Peyer's patch (tissue), 4 donors: ENCODE measurements around the gene FAM8A1. TPM values are rescaled to one million over a fixed set of nuclear protein-coding genes. Genes with fewer than 3 reads are reported as not detected.
"Not testable (repeated sequence)": the region's sequence is repeated elsewhere in the genome, so short reads cannot be mapped to it uniquely, and the experiment has no call there.

Experiments used
- DNase-seq, 3 donors: peaks; one replicate each; pipeline ENCODE4 v3.0.0-alpha.2; 2017 to 2019
- H3K27ac ChIP-seq, 4 donors: fragments of 200-600 bp; sonication (generic); one replicate each; pipeline ENCODE4 v1.5.1; 2016 to 2019
- H3K27me3 ChIP-seq, 2 donors: fragments of 200-600 bp; sonication (generic); one replicate each; pipeline ENCODE4 v1.5.1; 2019
- H3K36me3 ChIP-seq, 3 donors: fragments of 200-600 bp; sonication (generic); one replicate each; pipeline ENCODE4 v1.5.1; 2016 to 2019
- H3K4me1 ChIP-seq, 4 donors: fragments of 200-600 bp; sonication (generic); one replicate each; pipeline ENCODE4 v1.5.1; 2016 to 2019
- H3K4me3 ChIP-seq, 4 donors: fragments of 200-600 bp; sonication (generic); 1 replicate in 3 of 4; 2 replicates in 1 of 4; pipeline ENCODE4 v1.5.1; 2016 to 2019; ENCODE audit warnings: mild to moderate bottlenecking in 1 of 4
- H3K9me3 ChIP-seq, 4 donors: fragments of 200-600 bp; sonication (generic); one replicate each; pipeline ENCODE4 v1.5.1; 2016 to 2019; ENCODE audit warnings: mild to moderate bottlenecking in 1 of 4
- CTCF ChIP-seq, 6 experiments: fragments of 450-650 bp in 4 of 6; fragments of 200-600 bp in 2 of 6; sonication (generic) in 1 of 6; IDR thresholded peaks; one replicate each; pipeline ENCODE4 v1.5.1; 2017 to 2019; ENCODE audit warnings: antibody characterized with exemption in 6 of 6, mild to moderate bottlenecking in 3 of 6, moderate library complexity in 1 of 6
- POLR2A ChIP-seq, 2 donors: fragments of 450-650 bp; IDR thresholded peaks; one replicate each; pipeline ENCODE4 v1.5.1; 2017; ENCODE audit warnings: antibody characterized with exemption in 2 of 2, mild to moderate bottlenecking in 2 of 2, moderate library complexity in 2 of 2
- total RNA-seq, 4 donors: library from RNA; depleted of rRNA; stranded (reverse); fragments of >200 nt; gene quantifications; one replicate each; pipeline ENCODE4 v1.1.0, GENCODE V29; 2016

The FAM8A1 gene
- total RNA-seq, 4 donors from 2014 or later: 8.3 to 47.1 (median 30.4) TPM

GRCh38 chr6:17565399-17565798, 34.7 kb upstream of the FAM8A1 start:
- Histone ChIP-seq H3K4me1 (no peaks in the 10 kb centered on the region), H3K4me3 (no peak overlapping the region), H3K27ac (no peak overlapping the region), H3K9me3 (peaks cover 0 to 3% (median 1%) of the 10 kb centered on the region in 4 donors), H3K36me3 (no peaks in the 10 kb centered on the region), H3K27me3 (no peaks in the 10 kb centered on the region)
- no peak for DNase-seq
- TF ChIP-seq CTCF (IDR thresholded peaks at IDR 0.05) (no peak), POLR2A (IDR thresholded peaks at IDR 0.05) (no peak)

GRCh38 chr6:17574866-17575560, 25.1 kb upstream of the FAM8A1 start:
- Histone ChIP-seq H3K27me3 (no peaks in the 10 kb centered on the region), H3K4me3 (no peak overlapping the region), H3K4me1 (no peaks in the 10 kb centered on the region), H3K36me3 (no peaks in the 10 kb centered on the region), H3K27ac (no peak overlapping the region), H3K9me3 (no peaks in the 10 kb centered on the region)
- DNase-seq: no peak
- TF ChIP-seq POLR2A (IDR thresholded peaks at IDR 0.05) (no peak), CTCF (IDR thresholded peaks at IDR 0.05) (no peak)

- Histone ChIP-seq H3K4me1 (no peaks in the 10 kb centered on the region), H3K27ac (no peak overlapping the region), H3K27me3 (no peaks in the 10 kb centered on the region), H3K9me3 (no peaks in the 10 kb centered on the region), H3K4me3 (no peak overlapping the region), H3K36me3 (no peaks in the 10 kb centered on the region)
- no peak for DNase-seq
- no peak for TF ChIP-seq CTCF (IDR thresholded peaks at IDR 0.05)
- no peak for TF ChIP-seq POLR2A (IDR thresholded peaks at IDR 0.05)
Measured at GRCh38 chr6:17577059-17577458, 23.0 kb upstream of the FAM8A1 start.

GRCh38 chr6:17580518-17581048, 19.5 kb upstream of the FAM8A1 start:
- H3K36me3 ChIP-seq: no peaks in the 10 kb centered on the region
- H3K4me1 ChIP-seq: no peaks in the 10 kb centered on the region
- H3K4me3 ChIP-seq: peak overlapping the region; percentile 32 to 61 (median 50)
- no peaks in the 10 kb centered on the region for H3K9me3 ChIP-seq
- TF ChIP-seq CTCF (IDR thresholded peaks at IDR 0.05) (no peak), POLR2A (IDR thresholded peaks at IDR 0.05) (no peak)
- H3K27ac ChIP-seq: peak overlapping the region in 2 of 4 donors; percentile 3 to 18
- no peaks in the 10 kb centered on the region for H3K27me3 ChIP-seq
- DNase-seq: peak in 1 of 3 donors; percentile 55

GRCh38 chr6:17581282-17581681, 18.8 kb upstream of the FAM8A1 start:
- not testable (repeated sequence) for H3K9me3 ChIP-seq, H3K4me3 ChIP-seq, H3K27ac ChIP-seq, H3K4me1 ChIP-seq, H3K27me3 ChIP-seq, H3K36me3 ChIP-seq, DNase-seq

GRCh38 chr6:17583811-17584210, 16.3 kb upstream of the FAM8A1 start:
- Histone ChIP-seq H3K27ac (peak overlapping the region in 3 of 4 donors; percentile 1 to 51 (median 7)), H3K27me3 (no peaks in the 10 kb centered on the region), H3K36me3 (no peaks in the 10 kb centered on the region), H3K9me3 (no peaks in the 10 kb centered on the region), H3K4me3 (no peak overlapping the region), H3K4me1 (peaks cover 0 to 7% (median 0%) of the 10 kb centered on the region in 4 donors)
- no peak for DNase-seq
- no peak for TF ChIP-seq CTCF (IDR thresholded peaks at IDR 0.05)
- TF ChIP-seq POLR2A (IDR thresholded peaks at IDR 0.05): no peak
